ENCODE data around the gene MYBPH.

Gene MYBPH

GRCh38 chr1:203175237-203175826, at the start of gene MYBPH:
Gene MYBPH, minus strand, starts transcription at chr1:203175826. Its CDS starts 71 bp downstream, at chr1:203175755.
- no peak for DNase-seq

- DNase-seq: no peak
Observed at GRCh38 chr1:203225071-203225470, 49.4 kb upstream of the MYBPH start.

GRCh38 chr1:203223012-203223775, 47.6 kb upstream of the MYBPH start:
- DNase-seq: no peak

- DNase-seq: no peak
Observed at GRCh38 chr1:203219934-203220333, 44.3 kb upstream of the MYBPH start.

- DNase-seq: no peak
Observed at GRCh38 chr1:203219171-203219570, 43.5 kb upstream of the MYBPH start.

GRCh38 chr1:203217668-203218067, 42.0 kb upstream of the MYBPH start:
- no peak for DNase-seq

- no peak for DNase-seq
Observed at GRCh38 chr1:203217139-203217655, 41.6 kb upstream of the MYBPH start.

- no peak for DNase-seq
Observed at GRCh38 chr1:203216274-203217138, 40.9 kb upstream of the MYBPH start.

GRCh38 chr1:203215573-203215972, 39.9 kb upstream of the MYBPH start:
- DNase-seq: no peak

- no peak for DNase-seq
Observed at GRCh38 chr1:203214871-203215270, 39.2 kb upstream of the MYBPH start.

GRCh38 chr1:203213126-203213525, 37.5 kb upstream of the MYBPH start:
- no peak for DNase-seq

GRCh38 chr1:203211812-203212211, 36.2 kb upstream of the MYBPH start:
- no peak for DNase-seq

GRCh38 chr1:203210988-203211387, 35.4 kb upstream of the MYBPH start:
- no peak for DNase-seq

GRCh38 chr1:203210350-203210749, 34.7 kb upstream of the MYBPH start:
- DNase-seq: no peak

GRCh38 chr1:203208181-203208580, 32.6 kb upstream of the MYBPH start:
- no peak for DNase-seq

GRCh38 chr1:203207751-203208150, 32.1 kb upstream of the MYBPH start:
- no peak for DNase-seq

GRCh38 chr1:203206129-203206687, 30.6 kb upstream of the MYBPH start:
- no peak for DNase-seq

GRCh38 chr1:203204756-203205155, 29.1 kb upstream of the MYBPH start:
- DNase-seq: no peak

- DNase-seq: no peak
Observed at GRCh38 chr1:203202431-203203245, 27.0 kb upstream of the MYBPH start.

- no peak for DNase-seq
Observed at GRCh38 chr1:203201516-203202205, 26.0 kb upstream of the MYBPH start.

- DNase-seq: no peak
Observed at GRCh38 chr1:203200916-203201315, 25.3 kb upstream of the MYBPH start.

Measured in SIG-M5 (cell line).